Natural killer cell (primary cell): Measurements from ENCODE around the gene CCHCR1. TPM values are rescaled to one million over a fixed set of nuclear protein-coding genes. Genes with fewer than 3 reads are reported as not detected.

ENCODE experiments used
- ATAC-seq, 3 donors: fragments of 150-1000 bp in 2 of 3; fragments of 200-7000 bp in 1 of 3; cut with Tn5 transposase; 1 replicate in 1 of 3; 2 replicates in 2 of 3; pipeline ENCODE4 v1.10.0; 2021; ENCODE audit warnings: mild to moderate bottlenecking in 2 of 3, moderate library complexity in 2 of 3
- DNase-seq, 2 donors: peaks; one replicate each; pipeline versions ENCODE4 v3.0.0 to v3.0.0-alpha.2; 2013 to 2021; ENCODE audit warnings: mixed read lengths in 1 of 2
- H3K27ac ChIP-seq: one replicate; pipeline ENCODE4 v1.5.1; 2013; ENCODE audit warnings: mild to moderate bottlenecking, low read length
- H3K27me3 ChIP-seq: one replicate; pipeline ENCODE4 v1.6.1; 2013; ENCODE audit warnings: low read length; ENCODE audit not compliant: control insufficient read depth, insufficient read depth
- H3K36me3 ChIP-seq: one replicate; pipeline ENCODE4 v1.6.1; 2013; ENCODE audit warnings: low read length; ENCODE audit not compliant: control insufficient read depth, insufficient read depth
- H3K4me1 ChIP-seq: one replicate; pipeline ENCODE4 v1.6.1; 2013; ENCODE audit warnings: low read length; ENCODE audit not compliant: control insufficient read depth, insufficient read depth
- H3K4me3 ChIP-seq: one replicate; pipeline ENCODE4 v1.5.1; 2013; ENCODE audit warnings: low read length
- H3K9me3 ChIP-seq: one replicate; pipeline ENCODE4 v1.6.1; 2013; ENCODE audit warnings: low read length; ENCODE audit not compliant: control insufficient read depth, insufficient read depth
- H3K27ac Mint-ChIP-seq, 2 donors: one replicate each; pipeline ENCODE4 v1.8.0; 2022; ENCODE audit warnings: mild to moderate bottlenecking in 2 of 2, mixed read lengths in 2 of 2, moderate library complexity in 1 of 2
- H3K27me3 Mint-ChIP-seq, 2 donors: one replicate each; pipeline ENCODE4 v1.8.0; 2022; ENCODE audit warnings: low read depth in 2 of 2, mixed read lengths in 2 of 2
- H3K36me3 Mint-ChIP-seq: one replicate; pipeline ENCODE4 v1.8.0; 2022; ENCODE audit warnings: mixed read lengths
- H3K4me1 Mint-ChIP-seq, 2 donors: one replicate each; pipeline ENCODE4 v1.8.0; 2022; ENCODE audit warnings: mixed read lengths in 2 of 2
- H3K4me3 Mint-ChIP-seq: one replicate; pipeline ENCODE4 v1.8.0; 2022; ENCODE audit warnings: mild to moderate bottlenecking, moderate library complexity, mixed read lengths
- H3K9me3 Mint-ChIP-seq, 2 donors: one replicate each; pipeline ENCODE4 v1.8.0; 2022; ENCODE audit warnings: mixed read lengths in 2 of 2
- WGBS: methylation state at CpG from one replicate; pipeline ENCODE4 v1.1.7; 2013; ENCODE audit warnings: missing lambda C conversion rate; ENCODE audit not compliant: insufficient coverage; 5-methylcytosine and 5-hydroxymethylcytosine counted together
- intact Hi-C: fragments of 100-400 bp; cut with micrococcal nuclease; formaldehyde crosslinking; loops from one replicate; pipeline ENCODE4 v1.14.2; 2022
- total RNA-seq, 4 donors: library from RNA; stranded (reverse); fragments of 120-200 nt in 1 of 4; gene quantifications; one replicate each; pipeline versions ENCODE4 v1.2.3 to v1.2.4, GENCODE V29; 2013 to 2022
- TF ChIP-seq, protein P1 (sequence below): fragments of 200-600 bp; IDR thresholded peaks from one replicate; pipeline ENCODE4 v1.8.0; 2022; ENCODE audit warnings: antibody characterized with exemption

CCHCR1 gene
- total RNA-seq, 3 donors from 2014 or later (not counting 1 experiment from before 2014, with no cell fraction given): 13.0 to 20.7 (median 16.9) TPM

DNA sequence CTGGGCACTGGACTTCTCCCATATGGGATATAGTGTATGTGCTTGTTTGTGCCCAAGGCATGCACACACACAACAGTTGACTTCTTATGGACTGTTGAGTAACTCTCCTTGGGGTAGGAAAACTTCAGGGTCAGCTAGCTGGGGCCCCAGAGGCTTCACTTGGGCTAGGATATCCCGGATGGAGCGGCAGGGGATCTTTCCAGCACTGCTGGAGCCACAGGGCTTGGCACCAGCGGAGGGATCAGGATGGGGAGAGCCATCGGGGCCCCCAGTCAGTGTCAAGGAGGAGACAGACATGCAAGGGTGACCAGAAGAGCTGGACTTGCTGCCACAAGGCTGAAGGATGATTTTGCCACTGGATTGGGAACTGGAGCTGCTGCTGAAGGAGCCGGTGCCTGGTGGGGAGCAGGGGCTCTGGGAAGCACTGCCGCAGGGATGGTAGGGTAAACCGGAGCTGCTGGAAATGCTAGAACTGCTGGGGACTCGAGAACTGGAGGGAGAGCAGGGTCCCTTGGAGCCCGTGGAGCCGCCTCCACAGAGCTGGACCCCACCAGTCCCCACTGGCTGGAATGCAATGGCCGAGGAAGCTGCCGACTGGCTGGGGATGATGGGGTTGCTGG, 41.6 kb downstream of the CCHCR1 start:
- no peaks in the 10 kb centered on the region for H3K36me3 ChIP-seq
- Mint-ChIP-seq H3K27me3 (peaks cover 24 to 34% of the 10 kb centered on the region in 2 donors), H3K27ac (no peak overlapping the region), H3K36me3 (no peaks in the 10 kb centered on the region), H3K4me1 (no peaks in the 10 kb centered on the region), H3K4me3 (no peak overlapping the region), H3K9me3 (no peaks in the 10 kb centered on the region)
- DNase-seq: no peak
- no peaks in the 10 kb centered on the region for H3K9me3 ChIP-seq
- H3K4me3 ChIP-seq: no peak overlapping the region
- no peak overlapping the region for H3K27ac ChIP-seq
- no peaks in the 10 kb centered on the region for H3K27me3 ChIP-seq
- intact Hi-C loops: no loop called here
- TF ChIP-seq, protein P1, sequence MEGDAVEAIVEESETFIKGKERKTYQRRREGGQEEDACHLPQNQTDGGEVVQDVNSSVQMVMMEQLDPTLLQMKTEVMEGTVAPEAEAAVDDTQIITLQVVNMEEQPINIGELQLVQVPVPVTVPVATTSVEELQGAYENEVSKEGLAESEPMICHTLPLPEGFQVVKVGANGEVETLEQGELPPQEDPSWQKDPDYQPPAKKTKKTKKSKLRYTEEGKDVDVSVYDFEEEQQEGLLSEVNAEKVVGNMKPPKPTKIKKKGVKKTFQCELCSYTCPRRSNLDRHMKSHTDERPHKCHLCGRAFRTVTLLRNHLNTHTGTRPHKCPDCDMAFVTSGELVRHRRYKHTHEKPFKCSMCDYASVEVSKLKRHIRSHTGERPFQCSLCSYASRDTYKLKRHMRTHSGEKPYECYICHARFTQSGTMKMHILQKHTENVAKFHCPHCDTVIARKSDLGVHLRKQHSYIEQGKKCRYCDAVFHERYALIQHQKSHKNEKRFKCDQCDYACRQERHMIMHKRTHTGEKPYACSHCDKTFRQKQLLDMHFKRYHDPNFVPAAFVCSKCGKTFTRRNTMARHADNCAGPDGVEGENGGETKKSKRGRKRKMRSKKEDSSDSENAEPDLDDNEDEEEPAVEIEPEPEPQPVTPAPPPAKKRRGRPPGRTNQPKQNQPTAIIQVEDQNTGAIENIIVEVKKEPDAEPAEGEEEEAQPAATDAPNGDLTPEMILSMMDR: no peak
- WGBS: 88% methylated on average over 12 of the region's 12 CpGs
- no peak for ATAC-seq
- H3K4me1 ChIP-seq: no peaks in the 10 kb centered on the region

DNA sequence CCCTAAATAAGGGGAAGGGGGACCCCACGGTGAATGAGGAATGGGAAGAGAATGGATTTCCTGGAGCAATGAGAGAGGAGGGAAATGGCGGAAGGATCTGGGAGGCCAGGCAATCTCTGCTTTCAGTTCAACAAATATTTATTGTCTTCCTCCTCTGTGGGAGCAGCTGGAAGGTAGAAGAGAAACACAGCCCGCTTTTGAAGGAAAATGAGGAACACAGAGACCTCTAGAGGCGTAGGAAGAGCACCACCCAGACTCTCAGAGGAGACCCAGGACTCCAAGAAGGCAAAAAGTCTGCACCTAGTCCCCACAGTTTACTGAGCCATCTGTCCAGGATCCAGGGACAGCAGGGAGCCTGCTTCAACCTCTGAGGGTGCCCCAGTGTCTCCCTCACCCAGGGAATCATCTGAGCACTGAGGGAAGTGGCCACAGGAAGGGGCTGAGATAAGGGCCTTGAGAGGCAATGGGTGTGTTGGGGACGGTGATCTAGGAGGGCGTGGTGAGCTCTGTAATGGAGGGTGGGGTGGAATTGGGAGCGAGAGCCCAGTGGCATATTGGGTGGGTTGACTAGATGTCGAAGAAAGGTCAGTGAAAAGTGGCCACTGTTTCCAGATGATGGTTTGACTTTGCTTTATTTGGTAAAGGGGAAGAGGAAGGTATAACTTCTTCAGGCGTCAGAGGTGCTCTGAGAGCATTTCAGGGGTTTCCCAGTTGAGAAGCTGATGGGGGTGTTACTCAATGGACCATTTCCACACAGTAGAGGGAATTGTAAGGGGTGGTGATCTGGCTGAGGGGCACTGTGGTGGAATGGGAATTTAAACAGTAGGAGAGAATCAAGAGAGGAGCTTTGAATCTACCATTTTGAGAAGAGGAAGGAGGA, 42.4 kb downstream of the CCHCR1 start:
- Histone ChIP-seq H3K27ac (no peak overlapping the region), H3K9me3 (no peaks in the 10 kb centered on the region), H3K36me3 (no peaks in the 10 kb centered on the region), H3K27me3 (no peaks in the 10 kb centered on the region), H3K4me1 (no peaks in the 10 kb centered on the region), H3K4me3 (no peak overlapping the region)
- peaks cover 26 to 36% of the 10 kb centered on the region in 2 donors for H3K27me3 Mint-ChIP-seq
- no peak for ATAC-seq
- no peak overlapping the region for H3K27ac Mint-ChIP-seq
- TF ChIP-seq, protein P1: no peak
- H3K9me3 Mint-ChIP-seq: no peaks in the 10 kb centered on the region
- no peaks in the 10 kb centered on the region for H3K36me3 Mint-ChIP-seq
- 41% methylated on average over 8 of the region's 9 CpGs for WGBS
- no peak overlapping the region for H3K4me3 Mint-ChIP-seq
- intact Hi-C loops: no loop called here
- H3K4me1 Mint-ChIP-seq: no peaks in the 10 kb centered on the region
- peak in 1 of 2 donors; percentile 53 for DNase-seq

DNA sequence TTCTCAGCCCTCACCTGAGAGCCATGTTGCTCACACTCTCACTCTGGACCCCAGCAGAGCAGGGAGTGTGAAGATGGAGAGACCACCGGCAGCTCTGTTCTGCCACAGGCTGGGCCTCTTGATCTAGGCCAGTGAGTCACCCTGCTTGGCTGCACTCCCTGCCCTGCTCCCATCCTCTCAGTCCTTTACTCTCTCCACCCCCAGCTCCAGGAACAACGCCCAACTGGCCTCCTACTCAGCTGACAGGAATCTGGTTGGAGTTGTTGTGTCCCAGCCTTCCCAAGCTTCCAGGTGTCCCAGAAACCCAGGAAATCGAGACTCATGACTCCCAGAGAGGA, 43.1 kb downstream of the CCHCR1 start, which contains the start of gene PSORS1C1:
Gene PSORS1C1, plus strand, starts transcription at position 260 of the 338 bp plus-strand sequence. CDS start 14,833 bp downstream, outside the sequence.
- intact Hi-C loops: no loop called here
- Histone ChIP-seq H3K4me3 (no peak within 1 kb of the TSS), H3K36me3 (no peaks in the 10 kb centered on the region), H3K27me3 (no peaks in the 10 kb centered on the region), H3K27ac (no peak within 1 kb of the TSS), H3K4me1 (no peaks in the 10 kb centered on the region), H3K9me3 (no peaks in the 10 kb centered on the region)
- Mint-ChIP-seq H3K4me1 (no peaks in the 10 kb centered on the region), H3K9me3 (no peaks in the 10 kb centered on the region), H3K27ac (no peak within 1 kb of the TSS), H3K4me3 (no peak within 1 kb of the TSS), H3K36me3 (no peaks in the 10 kb centered on the region), H3K27me3 (peaks cover 31 to 43% of the 10 kb centered on the region in 2 donors)
- ATAC-seq: no peak
- no peak for DNase-seq
- TF ChIP-seq, protein P1: no peak
- 76% methylated on average over 3 of the region's 3 CpGs for WGBS
